Skeletal muscle cell (primary cell): ENCODE measurements around the gene NCOA5.

Experiments
- DNase-seq: peaks from one replicate; pipeline ENCODE4 v3.0.0-alpha.2; 2010; ENCODE audit warnings: low read depth
- H3K4me3 ChIP-seq: 2 replicates; pipeline ENCODE4 v1.5.1; 2011; ENCODE audit warnings: low read depth, mild to moderate bottlenecking, control low read depth, low read length, moderate library complexity

Gene NCOA5

DNA sequence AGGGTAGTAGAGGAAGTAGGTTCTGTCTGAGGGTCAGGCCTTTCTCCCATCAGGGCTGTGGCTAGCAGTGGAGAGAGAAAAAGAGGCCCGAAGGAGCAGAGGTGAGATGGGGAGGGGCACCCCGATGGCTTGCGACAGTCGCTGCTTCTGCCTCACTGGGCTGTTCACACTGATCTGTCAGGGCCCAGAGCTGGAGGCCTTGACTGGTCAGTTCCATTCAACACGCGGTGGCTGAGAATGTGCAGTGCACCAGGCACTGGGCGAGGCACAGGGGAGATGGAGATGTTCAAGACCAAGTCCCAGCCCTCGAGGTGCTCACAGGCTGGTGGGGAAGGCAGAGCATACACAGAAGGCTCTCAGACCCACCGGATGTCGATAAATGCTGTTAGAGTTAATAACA, 39.3 kb downstream of the NCOA5 start:
- H3K4me3 ChIP-seq, result no peak overlapping the region
- no peak for DNase-seq

DNA sequence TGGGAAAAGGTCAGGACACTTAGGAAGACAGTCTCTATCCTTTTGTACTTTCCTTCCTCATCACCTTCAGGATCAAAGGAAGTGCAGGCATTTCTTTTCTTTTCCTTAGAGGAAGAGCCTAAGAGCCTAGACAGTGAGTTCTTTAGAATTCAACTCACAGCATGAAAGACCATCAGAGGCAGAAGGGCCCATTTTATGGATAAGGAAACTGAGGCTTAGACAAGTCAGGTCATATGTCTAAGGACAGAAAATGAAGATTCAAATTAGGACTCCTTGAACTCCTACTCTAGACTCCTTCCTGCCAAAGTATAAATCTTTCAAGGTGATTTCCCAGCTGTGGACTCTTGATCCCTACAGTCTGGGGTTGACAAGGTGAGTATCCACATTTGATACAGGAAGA, 39.9 kb downstream of the NCOA5 start:
- no peak overlapping the region for H3K4me3 ChIP-seq
- no peak for DNase-seq

DNA sequence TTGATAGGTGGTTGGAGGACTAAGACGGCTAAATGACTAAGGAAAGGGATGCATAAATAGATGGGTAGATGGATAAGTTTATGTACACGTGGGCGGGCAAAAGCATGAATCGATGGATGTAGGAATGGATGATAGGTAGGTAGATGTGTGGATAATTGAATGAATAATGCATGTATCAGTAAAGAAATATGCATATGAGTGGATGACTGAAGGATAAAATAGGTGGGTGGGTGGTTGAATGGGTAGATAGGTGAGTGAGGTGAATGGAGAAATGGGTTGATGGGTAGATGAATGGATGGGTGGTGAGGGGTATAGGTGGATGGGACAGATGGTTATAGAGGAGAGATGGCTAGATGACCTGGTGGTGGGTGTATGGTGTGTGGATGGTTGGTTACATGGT, 40.6 kb downstream of the NCOA5 start:
- H3K4me3 ChIP-seq, result no peak overlapping the region
- no peak for DNase-seq

DNA sequence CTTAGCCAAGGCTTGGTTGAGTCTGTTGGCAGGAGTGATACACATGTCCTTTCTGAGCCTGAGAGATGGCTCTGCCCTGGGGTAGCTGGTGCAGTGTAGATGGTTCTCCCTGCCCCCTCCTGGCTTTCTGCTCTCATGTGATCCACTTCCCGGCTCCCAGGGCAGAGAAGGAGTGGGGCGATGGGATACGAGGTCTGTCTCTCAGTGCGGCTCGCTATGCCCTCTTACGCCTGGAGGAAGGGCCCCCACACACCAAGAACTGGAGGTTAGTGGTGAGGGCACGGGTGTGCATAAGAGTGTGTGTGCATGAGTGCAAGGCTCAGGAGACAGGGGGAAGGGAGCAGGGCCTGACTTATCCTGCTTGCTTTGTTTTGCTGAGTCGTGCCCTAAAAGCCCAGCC, 41.9 kb downstream of the NCOA5 start:
- DNase-seq, result no peak
- H3K4me3 ChIP-seq, result no peak overlapping the region

DNA sequence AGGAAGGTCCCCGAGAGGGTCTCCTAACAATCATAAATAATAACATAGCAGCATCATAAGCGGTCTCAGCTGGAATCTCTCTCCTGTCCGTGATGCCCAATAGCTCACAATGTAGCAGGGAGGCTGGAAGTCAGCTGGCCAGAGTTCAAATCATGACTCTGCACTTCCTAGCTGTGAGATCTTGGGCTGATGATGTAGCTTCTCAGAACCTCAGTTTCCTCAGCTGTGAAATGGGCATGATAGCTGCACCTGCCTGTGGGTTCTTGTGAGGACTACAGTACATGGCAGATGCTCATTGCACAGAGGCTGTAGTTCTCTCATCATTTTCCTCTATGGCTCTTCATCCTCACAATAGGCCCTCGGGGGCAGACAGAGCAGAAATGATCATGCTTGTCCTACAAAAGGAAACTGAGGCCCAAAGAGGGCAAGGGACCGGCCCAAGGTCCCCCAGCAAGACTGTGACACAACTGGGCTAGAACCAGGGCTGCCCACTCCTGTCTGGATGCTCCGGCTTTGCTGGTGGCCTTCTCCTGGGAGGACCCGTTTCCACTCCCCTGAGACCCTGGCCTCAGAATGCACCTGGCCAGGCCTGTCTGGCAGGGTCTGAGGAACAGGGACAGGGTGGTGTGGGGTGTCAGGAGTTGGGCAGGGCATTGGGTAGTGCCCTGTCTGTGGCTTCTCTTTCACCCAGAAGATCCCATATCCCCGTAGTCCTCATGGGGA, 43.0 kb downstream of the NCOA5 start:
- no peak for DNase-seq

DNA sequence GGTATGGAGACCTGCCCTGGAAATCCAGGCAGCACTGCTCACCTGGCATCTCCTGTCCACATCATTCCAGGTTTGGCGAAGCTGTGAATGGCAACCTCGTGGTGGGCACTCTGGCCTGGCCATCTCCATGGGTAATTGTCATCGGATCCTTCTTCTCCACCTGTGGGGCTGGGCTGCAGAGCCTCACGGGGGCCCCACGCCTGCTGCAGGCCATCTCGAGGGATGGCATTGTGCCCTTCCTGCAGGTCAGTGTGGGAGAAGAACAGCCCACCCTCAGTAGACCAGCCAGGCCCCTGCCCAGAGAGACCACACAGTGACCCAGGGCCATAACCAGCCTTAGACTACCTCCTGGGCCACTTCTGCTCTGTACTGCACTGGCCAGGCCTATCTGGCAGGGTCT, 44.9 kb downstream of the NCOA5 start:
- H3K4me3 ChIP-seq, result no peak overlapping the region
- DNase-seq, result no peak

More for the DNA sequence above, 43.0 kb downstream of the NCOA5 start:
- H3K4me3 ChIP-seq, result no peak overlapping the region

DNA sequence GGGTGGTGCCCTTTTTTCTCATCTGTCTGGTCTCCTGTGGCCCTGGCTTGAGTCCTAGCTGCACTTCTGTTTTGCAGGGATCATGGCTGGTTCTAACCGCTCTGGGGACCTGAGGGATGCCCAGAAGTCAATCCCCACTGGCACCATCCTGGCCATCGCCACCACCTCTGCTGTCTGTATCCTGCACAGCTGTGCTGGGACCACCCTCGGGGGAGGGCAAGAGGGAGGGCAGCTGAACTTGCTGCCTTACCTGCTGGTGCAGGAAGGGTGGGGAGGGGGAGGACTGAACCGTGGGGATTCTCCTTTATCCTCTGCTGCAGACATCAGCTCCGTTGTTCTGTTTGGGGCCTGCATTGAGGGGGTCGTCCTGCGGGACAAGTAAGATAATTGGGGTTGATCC, 46.2 kb downstream of the NCOA5 start:
- H3K4me3 ChIP-seq, result no peak overlapping the region

DNA sequence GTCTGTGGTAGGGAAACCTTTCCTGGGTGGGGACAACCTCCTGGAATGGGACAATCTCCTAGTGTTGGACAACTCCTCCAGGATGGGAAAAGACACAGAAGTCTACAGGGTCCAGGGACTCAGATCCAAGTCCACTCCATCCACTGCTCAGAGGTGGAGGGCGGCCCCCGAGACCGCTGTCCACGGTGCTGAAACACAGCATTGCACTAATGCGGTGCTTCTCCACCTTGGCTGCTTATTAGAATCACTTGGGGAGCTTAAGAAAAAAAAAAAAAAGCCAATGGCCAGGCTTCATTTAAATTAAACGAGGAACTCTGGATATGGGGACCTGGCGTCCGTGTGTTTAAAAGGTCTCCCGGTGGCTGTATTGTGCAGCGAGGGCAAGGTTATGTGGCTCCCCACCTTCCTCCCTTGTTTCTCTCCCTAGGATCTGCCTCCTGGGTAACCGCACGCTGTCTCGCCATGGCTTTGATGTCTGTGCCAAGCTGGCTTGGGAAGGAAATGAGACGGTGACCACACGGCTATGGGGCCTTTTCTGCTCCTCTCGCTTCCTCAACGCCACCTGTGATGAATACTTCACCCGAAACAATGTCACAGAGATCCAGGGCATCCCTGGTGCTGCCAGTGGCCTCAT, 48.7 kb downstream of the NCOA5 start:
- no peak for DNase-seq
- H3K4me3 ChIP-seq, result no peak overlapping the region

More for the DNA sequence above, 46.2 kb downstream of the NCOA5 start:
- no peak for DNase-seq

DNA sequence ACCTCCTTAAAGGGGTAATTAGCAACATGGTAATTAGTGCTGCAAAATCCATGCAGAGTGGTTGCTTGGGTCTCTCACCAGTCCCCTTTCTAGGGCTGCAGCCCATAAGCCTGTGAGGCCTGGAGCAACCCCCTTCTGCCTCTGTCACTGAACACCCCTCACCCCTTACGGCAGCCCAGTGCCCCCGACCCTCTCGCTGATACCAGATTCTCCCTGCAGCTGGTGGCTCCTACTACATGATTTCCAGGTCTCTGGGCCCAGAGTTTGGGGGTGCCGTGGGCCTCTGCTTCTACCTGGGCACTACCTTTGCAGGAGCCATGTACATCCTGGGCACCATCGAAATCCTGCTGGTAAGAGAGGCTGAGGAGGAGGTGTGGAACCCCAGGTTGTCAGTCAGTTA, 52.7 kb downstream of the NCOA5 start:
- DNase-seq, result no peak
- no peak overlapping the region for H3K4me3 ChIP-seq

DNA sequence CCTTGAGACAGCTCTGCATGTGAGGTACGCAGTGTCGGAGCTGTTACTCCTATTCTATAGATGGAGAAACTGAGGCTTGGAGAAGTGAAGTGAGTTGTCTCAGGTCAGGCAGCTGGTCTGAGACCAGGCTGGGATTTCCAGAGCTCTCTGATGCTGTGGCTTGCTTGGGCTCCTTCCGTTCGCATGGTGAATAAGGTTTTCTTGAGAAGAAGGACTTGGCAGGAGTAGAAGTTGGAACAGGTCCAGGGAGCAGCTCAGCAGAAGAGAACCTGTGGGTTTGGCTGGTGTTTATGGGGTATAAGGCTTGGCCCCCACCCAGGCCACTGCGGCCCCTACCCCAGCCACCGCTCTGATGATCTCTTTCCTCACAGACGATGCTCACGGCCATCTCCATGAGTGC, 53.4 kb downstream of the NCOA5 start:
- DNase-seq, result no peak
- no peak overlapping the region for H3K4me3 ChIP-seq

DNA sequence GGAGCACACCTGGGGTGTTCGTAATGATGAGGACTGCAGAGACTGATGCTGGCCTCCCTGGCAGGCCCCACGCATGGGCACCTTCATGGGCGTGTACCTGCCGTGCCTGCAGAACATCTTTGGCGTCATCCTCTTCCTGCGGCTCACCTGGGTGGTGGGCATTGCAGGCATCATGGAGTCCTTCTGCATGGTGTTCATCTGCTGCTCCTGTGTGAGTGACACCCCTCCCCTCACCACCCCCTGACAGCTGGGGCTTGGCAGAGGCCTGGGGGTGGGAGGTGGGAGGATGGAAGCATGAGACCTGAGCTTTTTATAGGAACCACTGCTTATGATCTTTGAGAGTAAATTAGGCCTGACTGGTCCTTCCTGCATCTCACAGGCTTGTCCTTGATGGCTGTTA, 54.0 kb downstream of the NCOA5 start:
- no peak for DNase-seq
- no peak overlapping the region for H3K4me3 ChIP-seq

DNA sequence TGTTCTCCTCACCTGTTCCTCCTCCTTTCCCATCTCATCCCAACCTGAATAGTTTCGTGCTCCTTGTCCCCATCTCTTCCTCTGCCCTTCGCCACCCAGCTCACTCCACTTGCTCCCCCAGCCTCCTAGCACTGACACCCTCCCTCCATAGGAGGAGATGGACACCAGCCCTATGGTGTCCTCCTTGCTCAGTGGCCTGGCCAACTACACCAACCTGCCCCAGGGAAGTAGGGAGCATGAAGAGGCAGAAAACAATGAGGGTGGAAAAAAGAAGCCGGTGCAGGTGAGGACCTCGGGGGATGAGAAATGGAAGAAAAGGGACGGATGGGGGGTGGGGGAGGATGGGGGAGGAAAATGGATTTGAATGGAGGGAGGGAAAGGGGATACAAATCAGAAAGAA, 54.5 kb downstream of the NCOA5 start:
- DNase-seq, result no peak
- H3K4me3 ChIP-seq, result no peak overlapping the region

DNA sequence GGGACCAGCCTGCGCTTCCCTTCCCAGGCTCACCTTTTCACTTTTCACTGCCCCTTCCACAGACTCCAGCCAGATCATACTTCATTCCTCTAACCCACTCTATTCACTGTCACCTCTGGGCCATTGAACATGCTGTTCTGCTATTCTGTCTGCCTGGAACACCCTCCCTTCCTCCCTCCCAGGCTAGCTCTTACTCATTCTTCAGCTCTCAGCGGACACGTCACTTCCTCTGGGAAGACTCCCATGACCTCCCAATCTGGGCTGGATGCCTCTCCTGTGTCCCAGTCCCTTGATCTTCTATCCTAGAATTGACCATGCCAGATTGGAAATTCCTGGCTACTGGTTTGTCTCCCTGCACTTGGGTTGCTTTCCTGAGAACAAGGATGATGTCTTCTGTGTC, 55.7 kb downstream of the NCOA5 start:
- DNase-seq, result no peak
- H3K4me3 ChIP-seq, result no peak overlapping the region

DNA sequence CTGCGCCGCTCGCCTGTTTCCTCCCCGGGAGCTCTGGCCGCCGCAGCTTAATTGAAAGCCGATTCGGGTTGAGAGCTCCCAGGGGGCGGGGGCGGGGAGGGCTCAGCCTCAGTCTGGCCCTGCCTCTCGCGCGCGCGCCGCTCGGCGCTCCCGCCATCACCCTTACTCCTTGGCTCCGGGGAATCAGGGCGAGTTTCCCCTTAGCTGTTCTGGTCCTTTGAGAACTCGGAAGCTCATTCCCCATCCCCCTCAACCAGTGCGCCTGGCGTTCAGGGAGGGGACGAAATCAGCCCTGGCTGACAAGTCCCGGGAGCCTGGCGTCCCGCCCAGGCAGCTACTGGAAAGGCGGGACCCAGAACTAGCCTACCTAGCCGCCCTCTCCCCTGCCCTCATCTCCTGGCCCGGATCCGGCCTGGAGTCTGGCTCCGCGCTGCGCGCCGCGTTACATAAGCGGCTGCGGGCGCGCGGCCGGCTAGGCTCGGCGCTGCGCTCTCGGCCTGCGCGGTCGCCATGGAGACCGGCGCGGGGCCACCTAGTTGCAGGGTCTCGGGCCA, 58.0 kb downstream of the NCOA5 start:
- peak overlapping the region; percentile 27 for H3K4me3 ChIP-seq
- DNase-seq, result no peak

DNA sequence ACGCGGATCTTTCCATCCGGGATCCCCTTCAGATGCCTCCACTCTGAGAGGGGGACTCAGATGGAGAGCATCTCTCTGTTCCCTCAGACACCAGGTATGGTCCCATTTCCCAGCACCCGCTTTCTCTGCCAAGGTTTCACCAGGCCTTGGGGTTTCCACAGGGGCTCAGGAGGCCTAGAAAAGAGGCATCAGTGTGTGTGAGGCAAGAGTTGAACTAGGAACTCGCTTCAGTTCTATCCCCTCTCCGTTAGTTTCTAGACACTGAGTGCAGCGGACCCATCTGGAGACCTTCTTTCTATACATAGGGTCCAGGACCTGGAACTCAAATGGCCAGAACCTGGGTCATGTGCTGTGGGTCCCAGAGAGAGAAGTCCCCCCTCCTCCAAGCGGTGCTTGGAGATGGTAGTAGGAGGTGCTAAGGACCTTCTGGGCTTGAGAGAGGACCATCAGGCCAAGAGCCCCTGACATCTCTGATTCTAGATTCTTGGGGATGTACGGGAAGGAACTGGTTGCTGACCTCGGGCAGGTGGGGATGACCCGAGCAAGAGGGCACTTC, 58.7 kb downstream of the NCOA5 start:
- DNase-seq, result no peak
- no peak overlapping the region for H3K4me3 ChIP-seq

DNA sequence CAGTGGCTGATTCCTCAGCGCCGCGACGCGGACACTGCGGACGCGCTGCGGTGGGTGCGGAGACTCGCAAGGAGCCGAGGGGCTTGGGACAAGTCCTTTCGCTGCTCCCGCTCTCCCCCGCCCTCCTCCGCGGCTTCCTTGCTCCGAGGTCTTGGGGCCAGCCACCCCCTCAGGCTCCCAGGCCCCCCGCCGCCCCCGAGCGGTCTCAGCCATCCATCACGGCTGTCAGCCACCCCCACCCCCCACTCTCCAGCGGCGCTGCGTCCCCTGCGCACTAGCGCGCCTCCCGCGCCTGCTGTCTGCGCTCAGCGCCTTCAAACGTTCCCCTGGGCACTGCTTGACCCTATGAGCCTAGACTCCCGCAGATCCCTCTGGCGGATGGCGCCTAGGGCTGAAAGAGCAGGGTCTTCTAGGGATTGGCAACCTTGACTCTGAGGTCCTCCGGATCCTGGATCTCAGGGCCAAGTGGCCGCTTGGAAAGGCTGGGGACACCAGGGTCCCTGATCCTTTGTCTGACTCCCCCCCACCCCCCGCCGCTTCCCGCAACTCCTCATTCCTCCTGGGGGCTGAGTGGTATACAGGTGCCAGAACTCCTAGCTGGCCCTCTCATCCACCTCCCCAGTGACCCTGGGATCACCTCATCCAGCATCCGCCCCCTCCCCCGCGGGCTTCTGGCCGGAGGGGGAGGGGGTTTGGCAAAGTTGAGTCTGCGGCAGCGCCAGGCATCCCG, 59.3 kb downstream of the NCOA5 start:
- no peak overlapping the region for H3K4me3 ChIP-seq
- DNase-seq, result no peak

DNA sequence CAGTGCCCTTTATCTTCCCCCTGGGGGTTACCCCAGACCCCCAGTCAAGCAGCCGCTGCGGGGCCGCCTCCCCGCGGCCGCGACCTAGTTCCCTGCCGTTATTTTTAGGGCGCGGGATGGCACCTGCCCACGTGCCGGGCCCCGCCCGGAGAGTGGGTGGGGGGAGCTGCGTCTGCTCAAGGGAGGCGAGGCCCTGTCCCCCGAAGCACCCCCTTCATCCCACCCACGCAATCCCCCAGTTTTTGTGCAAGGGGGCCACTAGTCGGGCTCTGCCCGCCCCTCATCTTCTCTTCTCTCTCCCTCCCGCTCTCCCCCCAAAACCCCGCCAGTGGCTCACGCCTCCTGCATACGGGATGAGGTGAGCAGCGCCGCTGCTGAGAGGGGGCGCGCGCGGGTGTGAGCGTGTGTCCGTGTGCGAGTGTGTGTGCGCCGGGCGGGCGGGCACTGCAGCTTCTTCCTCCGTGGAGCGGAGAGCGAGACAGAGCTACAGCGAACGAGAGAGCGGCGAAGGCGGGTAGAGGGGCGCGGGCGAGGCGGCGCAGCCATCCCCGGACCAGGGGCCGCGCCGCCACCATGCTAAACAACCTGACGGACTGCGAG, 60.9 kb downstream of the NCOA5 start, which contains the start of gene SLC12A5:
Gene SLC12A5 (plus strand): TSS at position 444 of the 600 bp plus-strand sequence. CDS start 130 bp downstream, at position 574.
- no peak for DNase-seq
- no peak within 1 kb of the TSS for H3K4me3 ChIP-seq

DNA sequence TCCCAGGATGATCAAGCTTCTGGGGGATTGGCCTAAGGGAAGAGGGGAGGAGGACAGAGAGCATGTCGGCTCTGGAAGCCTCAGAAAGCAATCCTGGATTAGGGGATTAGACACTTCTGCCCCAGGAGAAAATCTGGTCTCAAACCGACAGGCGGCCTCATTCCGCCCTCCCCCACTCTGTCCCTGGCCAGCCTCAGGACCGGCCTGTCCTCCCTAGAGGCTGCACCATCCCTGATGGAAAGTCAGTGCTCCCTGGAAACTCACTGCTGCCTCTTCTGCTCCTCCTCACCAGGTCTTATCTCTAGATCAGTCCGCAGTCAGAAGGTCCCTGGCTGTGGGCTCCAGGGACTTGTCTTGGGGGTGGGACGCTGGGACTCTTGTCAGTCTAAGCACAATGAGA, 61.7 kb downstream of the NCOA5 start:
- DNase-seq, result no peak
- H3K4me3 ChIP-seq, result no peak overlapping the region

DNA sequence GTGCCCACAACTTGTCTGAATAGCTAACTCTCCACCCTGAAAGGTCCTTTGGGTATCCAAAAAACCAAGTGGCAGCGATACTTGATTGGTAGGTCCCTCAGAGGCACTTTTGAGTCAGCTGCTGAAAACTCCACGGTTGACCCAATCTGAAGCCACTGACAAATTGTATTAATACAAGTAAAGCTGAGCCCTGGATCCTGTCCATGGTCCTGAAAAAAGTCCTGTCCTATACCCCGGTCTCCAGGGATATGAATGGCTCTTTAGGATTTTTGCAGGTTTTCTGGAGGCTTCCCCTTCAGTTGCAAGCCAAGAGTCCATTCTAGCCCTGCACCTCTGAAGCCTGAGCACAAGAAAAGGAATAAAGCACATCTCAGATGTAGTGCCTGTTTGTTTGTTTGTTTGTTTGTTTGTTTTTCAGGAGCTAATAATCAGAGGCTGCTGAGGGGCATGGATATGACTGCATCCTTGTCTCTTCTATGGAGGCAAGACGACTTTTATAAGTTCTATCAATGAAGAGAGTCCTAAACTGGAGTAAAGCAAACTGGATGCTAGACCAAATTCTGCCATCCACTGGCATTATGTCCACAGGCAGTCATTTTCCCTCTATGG, 62.4 kb downstream of the NCOA5 start:
- DNase-seq, result no peak
- H3K4me3 ChIP-seq, result no peak overlapping the region
